ENCODE measurements around the gene CNTN3. TPM values are rescaled to one million over a fixed set of nuclear protein-coding genes. Genes with fewer than 3 reads are reported as not detected.

The CNTN3 gene
- 1 to 10 TPM; 7.6 to 8.4 TPM for total RNA-seq
- long read RNA-seq, partial matches to known transcripts = 1 of 3 reads
- long read RNA-seq, other reads (novel, unspliced or antisense) = 2 of 3 reads

DNA sequence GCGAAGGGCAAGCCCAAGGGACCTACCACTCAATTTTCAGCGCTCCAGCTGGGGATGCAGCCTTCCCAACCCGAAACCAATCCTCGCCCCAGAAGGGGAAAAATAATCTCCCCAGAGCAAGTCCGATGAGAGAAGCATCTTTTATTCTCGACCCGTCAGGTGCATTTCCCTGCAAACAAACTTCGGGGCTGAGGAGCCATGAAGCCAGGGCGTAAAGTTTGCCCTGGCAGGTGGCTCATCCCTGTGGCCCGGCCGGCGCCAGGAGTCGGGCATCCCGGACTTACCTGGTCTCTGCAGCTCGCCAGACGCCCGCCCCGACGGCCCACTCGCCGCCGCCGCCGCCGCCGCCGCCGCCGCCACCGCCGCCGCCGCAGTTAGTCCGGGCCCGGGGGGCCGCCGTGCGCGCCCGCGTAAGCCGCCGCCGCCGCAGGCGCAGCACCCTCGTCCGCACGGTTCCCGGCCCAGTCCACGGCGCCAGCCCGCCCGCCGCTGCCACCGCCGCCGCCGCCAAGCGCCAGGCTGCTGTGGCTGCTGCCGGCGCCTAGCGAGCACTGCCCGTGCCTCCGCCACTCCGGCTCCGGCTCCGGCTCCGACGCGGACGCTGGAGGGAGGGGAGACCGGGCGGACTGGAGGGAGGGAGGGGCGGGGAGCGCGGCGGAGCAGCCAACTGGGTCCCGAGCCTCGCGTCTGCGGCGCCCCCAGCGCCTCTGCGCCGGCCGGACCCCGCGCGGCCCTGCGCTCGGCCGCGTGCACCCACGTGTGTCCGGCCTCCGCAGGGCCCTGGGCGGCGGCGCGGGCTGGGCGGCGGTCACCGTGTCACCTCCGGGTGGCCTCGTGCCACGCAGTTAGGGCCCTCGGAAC, at the start of gene CNTN3:
Gene CNTN3, minus strand, starts transcription at position 553 of the 861 bp plus-strand sequence. CDS start 93,547 bp downstream, outside the sequence.
- peak; percentile 37 to 61 for DNase-seq
- intact Hi-C loops (cut with DNase I, micrococcal nuclease) = no loop called here
- ATAC-seq = peak; percentile 82

DNA sequence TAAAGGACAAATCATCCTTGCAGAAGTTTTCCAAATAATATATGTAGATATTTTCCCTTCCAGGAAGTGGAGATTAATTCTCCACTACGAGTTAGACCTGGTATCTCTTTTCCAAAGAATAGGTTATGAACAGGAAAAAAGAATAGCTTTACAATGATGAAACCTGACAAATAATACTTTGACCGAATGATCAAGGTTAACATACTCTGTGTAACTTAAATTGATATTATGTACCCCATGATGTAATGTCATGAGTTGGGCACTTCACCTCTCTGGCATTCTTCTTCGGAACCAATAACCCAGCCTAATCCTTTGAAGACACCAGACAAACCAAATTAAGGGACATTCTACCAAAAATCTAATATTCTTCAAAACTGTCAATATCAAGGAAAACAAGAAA, 48.7 kb upstream of the CNTN3 start:
- ATAC-seq (no peak), DNase-seq (no peak)
- intact Hi-C loops (cut with DNase I, micrococcal nuclease) = no loop called here

DNA sequence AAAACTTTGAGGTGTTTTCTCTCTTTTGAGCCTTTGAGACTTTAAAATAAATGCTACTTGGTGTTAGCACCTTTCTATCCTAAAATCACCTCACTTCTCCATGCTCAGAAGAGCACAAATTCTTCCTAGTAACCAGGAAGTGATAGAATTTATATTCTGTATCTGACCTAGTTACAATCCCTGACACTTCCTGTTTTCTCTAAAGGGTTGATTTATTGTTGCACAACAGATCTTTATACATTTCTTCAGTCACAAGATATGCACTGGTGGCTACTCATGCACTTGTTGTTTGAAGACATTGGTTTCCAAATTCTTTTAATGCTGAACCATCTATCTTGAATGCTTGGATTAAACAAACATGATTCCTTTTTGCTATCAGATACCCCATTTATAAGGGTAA, 47.2 kb upstream of the CNTN3 start:
- DNase-seq = no peak
- ATAC-seq = peak; percentile 24
- intact Hi-C loops (cut with DNase I, micrococcal nuclease) = no loop called here

DNA sequence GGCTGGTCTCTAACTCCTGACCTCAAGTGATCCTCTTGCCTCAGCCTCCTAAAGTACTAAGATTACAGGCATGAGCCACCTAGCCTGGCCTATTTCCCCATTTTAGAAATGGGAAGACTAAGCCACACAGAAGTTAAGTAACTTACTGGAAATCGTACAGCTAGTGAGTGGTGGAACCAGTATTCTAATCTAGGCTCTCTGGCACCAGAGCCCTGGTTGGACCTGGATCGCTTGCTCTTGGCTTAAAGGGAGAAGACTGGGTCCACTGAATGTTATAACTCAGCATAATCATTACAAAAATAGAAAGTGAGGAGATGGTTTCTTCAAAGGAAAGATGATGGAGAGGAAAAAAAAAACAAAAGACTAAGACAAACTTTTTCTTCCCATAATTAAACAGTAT, 37.4 kb upstream of the CNTN3 start:
- ATAC-seq (no peak), DNase-seq (no peak)
- intact Hi-C loops (cut with DNase I, micrococcal nuclease) = no loop called here

DNA sequence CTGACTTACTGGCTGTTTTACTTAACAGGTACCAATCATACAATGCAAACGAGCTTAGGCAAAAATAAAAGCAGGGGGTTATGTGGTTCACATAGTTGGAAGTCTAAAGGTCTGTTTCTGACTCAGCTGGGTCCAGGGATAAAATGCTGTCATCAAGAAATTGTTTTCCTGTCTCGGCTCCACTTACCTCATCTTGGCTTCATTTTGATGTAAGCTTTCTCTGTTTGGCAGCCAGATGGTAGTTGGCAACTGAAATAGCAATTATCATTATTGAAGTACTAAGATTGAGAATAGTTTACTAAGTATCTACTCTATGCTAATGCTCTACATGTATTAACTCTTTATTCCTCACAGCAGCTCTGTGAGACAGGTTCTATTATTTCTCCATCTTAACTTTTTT, 36.8 kb upstream of the CNTN3 start:
- DNase-seq (no peak), ATAC-seq (no peak)
- intact Hi-C loops (cut with DNase I, micrococcal nuclease) = no loop called here

DNA sequence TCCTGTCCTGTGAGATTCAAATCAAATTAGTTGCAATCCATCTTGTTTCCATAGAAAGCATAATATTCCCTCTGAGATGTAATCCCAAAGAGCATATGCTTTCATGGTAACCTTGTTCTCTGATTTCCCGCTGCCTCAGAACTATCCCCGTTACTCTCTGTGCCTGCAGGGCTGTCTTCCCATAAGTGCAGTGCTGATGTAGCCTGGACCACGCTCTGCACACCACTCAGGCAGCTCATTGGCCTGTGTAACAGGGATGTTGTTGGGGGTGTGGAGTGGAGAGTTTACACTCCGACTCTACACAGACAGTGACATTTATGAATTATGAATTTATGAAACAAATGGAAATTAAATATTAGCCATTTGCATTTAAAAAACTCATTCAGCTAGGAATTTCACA, 33.6 kb upstream of the CNTN3 start:
- DNase-seq (no peak), ATAC-seq (no peak)
- intact Hi-C loops (cut with DNase I, micrococcal nuclease) = no loop called here

DNA sequence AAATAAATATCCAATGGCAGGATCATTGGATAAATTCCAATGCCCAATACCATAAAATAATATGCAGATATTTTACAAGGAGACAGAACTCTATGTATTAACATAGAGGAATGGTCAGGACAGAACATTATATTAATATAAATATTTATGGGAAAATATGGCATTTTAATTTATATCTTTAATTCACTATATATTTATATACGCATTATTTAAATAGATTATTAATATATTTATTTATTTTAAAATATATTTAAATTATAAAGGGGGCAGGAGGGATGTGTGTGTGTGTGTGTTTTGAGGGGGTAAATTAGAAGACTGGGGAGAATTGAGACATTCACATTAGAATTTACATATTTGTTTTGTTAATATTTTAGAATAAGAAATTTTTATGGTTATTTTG, 31.6 kb upstream of the CNTN3 start:
- ATAC-seq = no peak
- intact Hi-C loops (cut with DNase I, micrococcal nuclease) = no loop called here

DNA sequence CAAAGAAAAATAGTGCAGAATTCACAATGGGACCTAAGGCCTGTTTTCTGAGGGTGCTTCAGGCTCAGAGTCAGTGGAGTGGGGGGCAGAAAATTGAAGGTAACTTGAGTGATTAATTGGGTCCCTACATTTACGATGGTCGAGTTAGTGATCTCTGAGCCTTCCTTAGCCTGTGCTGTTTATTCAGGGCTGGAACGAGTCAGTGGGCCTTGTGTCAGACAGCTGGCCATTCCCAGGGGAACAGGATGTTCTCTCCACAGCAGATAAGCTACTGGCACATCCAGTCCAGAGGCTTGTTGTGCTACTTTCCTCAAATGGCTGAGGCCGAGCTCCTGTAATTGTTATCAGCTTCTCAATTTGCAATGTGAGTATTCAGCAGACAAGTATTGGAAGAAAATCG, 29.2 kb upstream of the CNTN3 start:
- ATAC-seq = no peak
- intact Hi-C loops (cut with DNase I, micrococcal nuclease) = no loop called here
- peak in 1 of 2 donors; percentile 36 for DNase-seq

More for the DNA sequence above, 31.6 kb upstream of the CNTN3 start:
- DNase-seq = no peak

DNA sequence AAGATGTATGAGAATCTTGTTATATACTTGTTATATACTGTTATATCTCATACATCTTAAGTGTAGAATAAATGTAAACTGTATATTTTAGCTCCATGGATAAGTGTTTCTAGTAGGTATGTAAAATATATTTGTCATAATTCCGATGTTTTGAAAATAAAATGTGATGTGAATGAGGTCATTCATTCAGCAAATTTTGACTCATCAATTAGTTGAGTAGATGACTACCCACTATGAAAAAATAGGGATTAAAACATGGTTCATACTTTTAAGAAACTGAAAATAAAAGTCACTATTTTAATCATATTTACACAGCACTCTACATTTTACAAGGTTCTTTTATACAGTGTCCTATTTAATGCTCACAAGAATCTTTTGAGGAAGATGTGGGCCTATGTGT, 28.4 kb upstream of the CNTN3 start:
- DNase-seq = no peak
- no peak for ATAC-seq
- intact Hi-C loops (cut with DNase I, micrococcal nuclease) = no loop called here

DNA sequence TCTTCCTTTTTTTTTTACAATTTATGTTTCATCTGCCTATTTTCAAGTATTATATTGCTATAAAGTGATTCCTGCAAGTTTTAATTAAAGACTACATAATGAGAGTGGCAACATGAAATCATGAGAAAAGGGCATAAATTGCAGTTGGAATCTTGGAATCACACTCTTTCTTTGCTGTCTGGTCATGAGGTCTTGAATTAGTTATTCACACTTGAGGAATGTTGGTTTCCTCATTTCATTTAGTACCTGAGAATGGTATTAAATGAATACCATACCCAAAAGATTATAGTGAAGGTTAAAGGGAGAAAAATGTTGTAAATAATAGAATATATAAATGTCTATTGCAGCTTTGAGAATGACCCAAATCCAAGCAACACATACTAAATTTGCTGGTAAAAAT, 25.8 kb upstream of the CNTN3 start:
- ATAC-seq (no peak), DNase-seq (no peak)
- intact Hi-C loops (cut with DNase I, micrococcal nuclease) = no loop called here

DNA sequence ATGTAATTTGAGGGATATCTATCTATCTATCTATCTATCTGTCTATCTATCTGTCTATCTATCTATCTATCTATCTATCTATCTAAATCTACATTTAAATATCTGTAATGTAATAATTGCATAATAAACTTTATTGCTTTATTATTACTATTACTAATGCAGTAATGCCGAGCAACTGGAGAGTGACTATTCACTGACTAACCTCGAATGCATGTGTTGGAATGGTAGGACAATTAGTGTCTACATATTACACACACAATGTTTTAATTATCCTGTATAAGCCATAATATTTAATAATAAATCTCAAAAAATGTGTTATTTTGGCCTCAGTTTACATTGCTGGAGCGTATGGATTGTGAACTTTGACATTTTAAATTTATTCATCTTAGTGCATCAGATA, 25.2 kb upstream of the CNTN3 start:
- no peak for ATAC-seq
- intact Hi-C loops (cut with DNase I, micrococcal nuclease) = no loop called here
- no peak for DNase-seq

DNA sequence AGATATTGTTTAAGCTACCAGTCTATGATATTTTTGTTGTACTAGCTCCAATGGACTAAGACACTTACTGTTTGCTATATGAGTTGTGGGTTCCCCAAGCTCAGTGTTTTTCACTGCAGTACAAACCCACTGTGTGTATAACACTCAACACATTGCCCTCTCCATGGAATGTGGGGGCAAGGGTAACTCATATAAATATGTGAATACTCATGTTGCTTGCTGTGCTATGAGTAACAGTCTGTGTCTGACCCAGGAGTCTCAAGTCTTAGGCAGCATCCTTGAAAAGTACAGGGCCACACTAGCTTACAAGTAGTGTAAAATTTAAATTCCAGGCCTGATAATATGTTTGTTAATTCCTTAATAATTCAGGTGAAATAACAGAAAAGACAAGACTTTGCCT, 22.5 kb upstream of the CNTN3 start:
- ATAC-seq = no peak
- intact Hi-C loops (cut with DNase I, micrococcal nuclease) = no loop called here
- no peak for DNase-seq

DNA sequence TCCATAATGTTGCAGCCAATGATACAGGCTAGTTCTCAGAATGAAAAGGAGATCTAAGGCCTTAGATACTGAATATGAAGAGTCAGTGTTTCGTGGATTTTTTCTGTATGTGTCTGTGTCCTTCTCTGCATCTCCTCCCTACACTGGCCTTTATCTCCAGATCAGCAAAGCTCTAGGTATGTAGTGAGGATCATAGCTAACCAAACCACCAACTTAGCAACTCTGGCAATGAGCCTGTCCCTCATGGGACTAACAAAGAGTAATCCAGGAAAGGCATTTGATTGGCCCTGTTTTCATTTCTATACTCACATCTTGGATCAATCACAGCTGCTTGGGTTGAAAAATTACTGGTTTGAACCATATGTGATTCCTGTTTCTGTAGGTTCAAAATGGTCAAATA, 18.6 kb upstream of the CNTN3 start:
- ATAC-seq = no peak
- intact Hi-C loops (cut with DNase I, micrococcal nuclease) = no loop called here
- no peak for DNase-seq

DNA sequence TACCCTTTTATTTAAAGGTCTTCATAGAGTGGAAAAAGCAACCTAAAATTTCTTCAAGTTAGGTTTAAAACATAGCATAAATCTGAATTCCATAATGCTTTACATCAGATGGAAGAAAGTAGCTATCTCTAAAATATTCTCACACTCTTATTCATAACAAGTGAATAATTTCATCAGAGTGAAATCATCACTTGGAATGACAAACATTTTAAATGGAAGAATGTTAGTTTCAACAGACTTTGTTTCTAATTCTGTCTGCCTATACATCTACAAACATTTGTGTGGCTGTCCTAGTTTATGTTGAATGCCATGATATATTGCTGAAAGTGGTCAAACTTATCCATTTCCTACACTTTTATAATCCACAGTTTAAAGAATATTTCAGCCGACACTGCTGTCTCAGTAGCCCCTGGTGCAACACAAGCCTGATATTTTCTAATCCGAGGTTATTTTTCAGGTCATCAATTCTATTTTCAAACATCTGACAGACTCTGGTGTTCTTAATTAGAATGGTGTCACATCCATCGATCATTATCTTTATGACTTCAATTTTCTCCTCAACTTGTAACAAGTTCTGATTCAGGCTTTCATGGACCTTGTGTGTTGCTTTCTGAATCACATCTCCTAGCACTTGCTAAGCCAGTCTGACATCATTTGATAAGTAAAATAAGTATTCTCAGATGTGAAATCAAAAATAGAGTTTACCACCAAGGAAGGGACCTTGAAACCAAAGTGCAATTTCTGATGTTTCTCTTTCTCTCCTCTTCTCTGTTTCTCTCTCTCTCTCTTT, 17.1 kb upstream of the CNTN3 start:
- intact Hi-C loops (cut with DNase I, micrococcal nuclease) = no loop called here
- ATAC-seq (no peak), DNase-seq (no peak)

DNA sequence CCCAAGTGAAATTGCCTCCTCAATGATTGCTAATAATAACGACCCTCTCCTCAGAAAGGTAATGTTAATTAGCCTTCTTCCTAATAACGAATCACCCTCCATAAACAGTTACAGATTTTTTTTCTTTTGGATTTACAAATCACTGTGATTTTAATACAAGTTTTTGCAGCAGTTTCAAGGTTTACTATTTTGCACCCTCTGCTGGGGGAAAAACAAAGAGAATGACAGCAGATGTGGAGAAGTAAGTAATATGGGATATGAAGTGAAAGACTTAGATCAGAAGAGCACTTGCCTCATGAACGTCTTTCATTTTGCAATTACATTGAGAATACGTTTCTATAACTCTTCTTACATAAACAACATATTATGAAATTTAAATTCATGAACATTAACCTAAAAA, 16.1 kb upstream of the CNTN3 start:
- intact Hi-C loops (cut with DNase I, micrococcal nuclease) = no loop called here
- DNase-seq (no peak), ATAC-seq (no peak)

DNA sequence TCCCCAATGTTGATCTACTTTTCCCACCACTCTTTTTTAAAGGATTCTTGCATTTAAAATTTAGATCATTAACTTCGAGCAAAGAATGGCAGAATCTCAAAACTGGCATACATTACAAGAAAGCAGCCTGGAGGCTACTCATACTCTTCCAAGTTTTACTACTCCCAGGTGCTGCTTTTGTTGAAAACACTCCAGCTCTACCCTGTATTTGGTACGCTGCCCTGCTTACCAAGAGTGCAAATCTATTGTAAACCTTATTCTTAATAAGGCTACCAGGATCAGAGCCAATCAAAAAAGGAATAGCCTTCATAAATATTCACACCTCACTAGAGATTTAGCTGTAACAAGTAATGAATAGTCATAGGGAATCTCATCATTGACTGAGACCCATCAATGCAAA, 11.6 kb upstream of the CNTN3 start:
- intact Hi-C loops (cut with DNase I, micrococcal nuclease) = no loop called here
- no peak for ATAC-seq
- DNase-seq = no peak

DNA sequence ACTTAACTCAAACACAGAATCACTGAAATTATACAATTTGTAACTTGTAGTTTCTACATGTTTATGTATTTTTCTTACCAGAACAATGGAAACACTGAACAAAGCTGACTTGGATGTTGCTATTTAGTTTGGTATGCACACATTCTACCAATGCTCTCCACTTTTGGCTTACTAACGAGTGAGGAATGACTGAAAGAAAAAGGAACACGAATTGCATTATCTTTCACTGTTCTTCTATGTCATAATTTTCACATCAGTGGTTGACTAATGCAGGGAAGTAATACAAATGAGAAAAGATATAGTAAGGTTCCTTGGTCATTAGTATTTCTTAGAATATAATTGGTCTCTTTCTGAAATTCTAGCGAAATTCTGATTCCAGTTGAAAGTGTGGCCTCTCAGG, 9.8 kb upstream of the CNTN3 start:
- intact Hi-C loops (cut with DNase I, micrococcal nuclease) = no loop called here
- ATAC-seq (no peak), DNase-seq (no peak)

DNA sequence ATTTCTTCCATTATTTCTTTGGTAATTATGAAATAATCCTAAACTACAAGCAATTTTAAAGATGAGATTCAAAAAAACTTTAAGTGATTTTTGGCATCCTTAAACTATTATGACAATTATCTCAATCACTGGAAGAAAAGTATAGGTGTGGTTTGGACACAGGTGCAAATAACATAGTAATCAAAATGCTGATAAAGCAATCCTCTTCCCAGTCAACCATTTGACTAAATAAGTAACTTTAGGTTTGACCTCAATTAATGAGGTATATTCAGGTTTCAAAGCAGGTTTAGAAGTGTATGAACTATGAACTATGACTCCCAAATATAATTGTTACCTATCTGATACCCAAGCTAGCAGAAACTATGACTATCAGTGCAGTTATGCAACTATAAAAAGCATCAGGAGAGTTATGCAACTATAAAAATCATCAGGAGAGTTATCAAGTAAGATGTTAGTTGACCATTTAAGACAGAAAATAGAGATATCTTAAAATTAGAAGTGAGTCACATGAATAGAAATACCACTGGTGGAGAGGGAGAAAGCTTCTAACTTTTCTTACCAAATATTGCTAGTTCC, 8.9 kb upstream of the CNTN3 start:
- DNase-seq = no peak
- intact Hi-C loops (cut with DNase I, micrococcal nuclease) = no loop called here
- ATAC-seq = no peak

DNA sequence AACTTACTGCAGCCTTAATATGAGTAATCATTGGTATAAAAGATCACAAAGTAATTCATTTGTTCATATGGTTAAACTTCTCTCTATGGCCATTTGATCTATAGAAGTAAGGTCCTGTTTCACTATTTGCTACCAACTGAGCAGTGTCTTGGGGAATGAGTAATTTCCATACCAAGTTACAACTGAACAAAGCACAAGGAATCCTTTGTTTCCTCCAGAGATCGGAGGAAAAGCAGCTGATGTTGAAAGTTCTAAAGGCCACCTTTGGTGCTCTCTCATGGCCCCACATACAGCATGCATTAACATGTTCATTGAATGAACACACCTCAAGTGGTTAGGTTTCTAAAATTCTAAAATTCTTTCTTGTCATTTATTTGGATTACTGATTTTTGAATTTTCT, 7.1 kb upstream of the CNTN3 start:
- ATAC-seq (no peak), DNase-seq (no peak)
- intact Hi-C loops (cut with DNase I, micrococcal nuclease) = no loop called here

DNA sequence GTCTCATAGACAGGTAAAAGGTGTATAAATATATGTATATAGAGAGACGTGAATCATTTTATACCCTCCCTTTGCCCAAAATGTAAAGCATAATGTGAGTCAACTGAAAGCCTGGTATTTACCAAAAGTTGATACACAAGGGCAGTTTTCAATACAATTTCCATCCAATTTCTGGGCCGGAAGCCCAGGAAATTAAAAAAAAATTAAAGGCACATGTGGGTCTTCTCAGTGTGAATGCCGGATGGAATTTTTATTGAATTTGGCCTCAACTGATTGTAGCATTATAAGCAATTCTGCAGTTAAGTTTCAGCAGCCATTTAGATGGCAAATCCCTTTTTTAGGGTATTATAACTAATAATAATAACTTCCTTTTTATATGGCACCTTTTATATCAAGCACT, 3.3 kb upstream of the CNTN3 start:
- no peak for DNase-seq
- intact Hi-C loops (cut with DNase I, micrococcal nuclease) = no loop called here
- no peak for ATAC-seq

Data from left colon (tissue), 2 donors.